Mesendoderm (in vitro differentiated cells): ENCODE measurements around the gene ATP7B.

Source experiments
- DNase-seq: peaks from one replicate; pipeline ENCODE4 v3.0.0; 2013
- H2AK5ac ChIP-seq: 2 replicates; pipeline ENCODE4 v1.6.1; 2013; ENCODE audit warnings: low read length, inconsistent platforms
- H2BK120ac ChIP-seq: 2 replicates; pipeline ENCODE4 v1.6.1; 2013; ENCODE audit warnings: low read depth, mild to moderate bottlenecking, low read length, moderate library complexity, mixed read lengths
- H2BK15ac ChIP-seq: replicated peaks from 2 replicates; pipeline ENCODE4 v1.6.1; 2013; ENCODE audit warnings: low read depth, mild to moderate bottlenecking, moderate library complexity
- H2BK5ac ChIP-seq: 2 replicates; pipeline ENCODE4 v1.6.1; 2013; ENCODE audit warnings: low read length, inconsistent platforms
- H3K18ac ChIP-seq: 2 replicates; pipeline ENCODE4 v1.6.1; 2013; ENCODE audit warnings: mild to moderate bottlenecking, low read length, mixed read lengths
- H3K23ac ChIP-seq: one replicate; pipeline ENCODE4 v1.6.1; 2013; ENCODE audit warnings: low read length
- H3K27ac ChIP-seq: 2 replicates; pipeline ENCODE4 v1.5.1; 2013; ENCODE audit warnings: low read depth, mild to moderate bottlenecking, inconsistent platforms, low read length, moderate library complexity
- H3K27me3 ChIP-seq: 2 replicates; pipeline ENCODE4 v1.6.1; 2013; ENCODE audit warnings: low read length, control low read depth, mild to moderate bottlenecking, inconsistent platforms; ENCODE audit not compliant: insufficient read depth, poor library complexity
- H3K36me3 ChIP-seq: 2 replicates; pipeline ENCODE4 v1.6.1; 2013; ENCODE audit warnings: low read length, inconsistent platforms; ENCODE audit not compliant: control insufficient read depth, insufficient read depth
- H3K4ac ChIP-seq: one replicate; pipeline ENCODE4 v1.6.1; 2013; ENCODE audit warnings: low read depth, mild to moderate bottlenecking, low read length, moderate library complexity
- H3K4me1 ChIP-seq: 2 replicates; pipeline ENCODE4 v1.6.1; 2013; ENCODE audit warnings: low read depth, low read length, inconsistent platforms; ENCODE audit not compliant: control insufficient read depth
- H3K4me2 ChIP-seq: 2 replicates; pipeline ENCODE4 v1.6.1; 2013; ENCODE audit warnings: low read length
- H3K4me3 ChIP-seq: 2 replicates; pipeline ENCODE4 v1.5.1; 2013; ENCODE audit warnings: mild to moderate bottlenecking, low read length
- H3K56ac ChIP-seq: one replicate; pipeline ENCODE4 v1.6.1; 2013; ENCODE audit warnings: low read length
- H3K79me1 ChIP-seq: 2 replicates; pipeline ENCODE4 v1.6.1; 2013; ENCODE audit warnings: low read length, inconsistent platforms
- H3K79me2 ChIP-seq: 2 replicates; pipeline ENCODE4 v1.6.1; 2013; ENCODE audit warnings: mild to moderate bottlenecking, low read length; ENCODE audit not compliant: control insufficient read depth, insufficient read depth
- H3K9ac ChIP-seq: 2 replicates; pipeline ENCODE4 v1.6.1; 2013; ENCODE audit warnings: low read length, inconsistent platforms
- H4K5ac ChIP-seq: one replicate; pipeline ENCODE4 v1.6.1; 2013; ENCODE audit warnings: low read length
- H4K8ac ChIP-seq: one replicate; pipeline ENCODE4 v1.6.1; 2013; ENCODE audit warnings: low read depth, mild to moderate bottlenecking, control low read depth, low read length, moderate library complexity
- WGBS: extraction: QIAGEN DNeasy Blood & Tissue Kit; methylation state at CpG from one replicate; pipeline ENCODE4 v1.1.7; 2013; ENCODE audit warnings: low lambda C conversion rate, missing lambda C conversion rate; ENCODE audit not compliant: insufficient coverage; ENCODE audit errors: extremely low coverage; 5-methylcytosine and 5-hydroxymethylcytosine counted together

ATP7B gene

GRCh38 chr13:51945149-51945548 is 66.1 kb downstream of the ATP7B start:
- no peak overlapping the region for H3K4me2 ChIP-seq
- no peak overlapping the region for H3K18ac ChIP-seq
- no CpG with 5 or more reads among the region's 12 CpGs for WGBS

GRCh38 chr13:51944428-51944827 is 66.8 kb downstream of the ATP7B start:
- H2BK15ac ChIP-seq, result no peak overlapping the region
- no peaks in the 10 kb centered on the region for H3K79me1 ChIP-seq
- H3K9ac ChIP-seq, result no peak overlapping the region
- no peak overlapping the region for H2AK5ac ChIP-seq
- no peak overlapping the region for H3K4me2 ChIP-seq
- H3K23ac ChIP-seq, result no peak overlapping the region
- H2BK5ac ChIP-seq, result no peak overlapping the region
- no peaks in the 10 kb centered on the region for H3K79me2 ChIP-seq
- no peaks in the 10 kb centered on the region for H3K36me3 ChIP-seq
- H3K27ac ChIP-seq, result no peak overlapping the region
- no peaks in the 10 kb centered on the region for H3K4me1 ChIP-seq
- no peak overlapping the region for H3K56ac ChIP-seq
- H4K8ac ChIP-seq, result no peak overlapping the region
- DNase-seq, result no peak
- H3K18ac ChIP-seq, result no peak overlapping the region
- H2BK120ac ChIP-seq, result no peak overlapping the region
- no peak overlapping the region for H3K4ac ChIP-seq
- no peak overlapping the region for H4K5ac ChIP-seq
- H3K27me3 ChIP-seq, result no peaks in the 10 kb centered on the region
- no CpG with 5 or more reads among the region's 4 CpGs for WGBS
- H3K4me3 ChIP-seq, result no peak overlapping the region

More at GRCh38 chr13:51945149-51945548, 66.1 kb downstream of the ATP7B start:
- Histone ChIP-seq H3K4ac (no peak overlapping the region), H3K56ac (no peak overlapping the region), H3K9ac (no peak overlapping the region), H3K36me3 (no peaks in the 10 kb centered on the region), H4K5ac (no peak overlapping the region), H4K8ac (no peak overlapping the region), H2AK5ac (no peak overlapping the region), H3K23ac (no peak overlapping the region), H2BK120ac (no peak overlapping the region), H3K27me3 (no peaks in the 10 kb centered on the region), H3K4me3 (no peak overlapping the region), H3K27ac (no peak overlapping the region), H3K79me1 (no peaks in the 10 kb centered on the region), H3K4me1 (no peaks in the 10 kb centered on the region), H2BK5ac (no peak overlapping the region), H3K79me2 (no peaks in the 10 kb centered on the region), H2BK15ac (no peak overlapping the region)
- no peak for DNase-seq

- Histone ChIP-seq H3K27ac (no peak overlapping the region), H2BK5ac (no peak overlapping the region), H3K79me2 (no peaks in the 10 kb centered on the region), H3K27me3 (no peaks in the 10 kb centered on the region), H3K9ac (no peak overlapping the region), H3K18ac (no peak overlapping the region), H4K5ac (no peak overlapping the region), H3K56ac (no peak overlapping the region), H2AK5ac (no peak overlapping the region), H2BK15ac (no peak overlapping the region), H3K79me1 (no peaks in the 10 kb centered on the region), H3K4me2 (no peak overlapping the region), H3K36me3 (no peaks in the 10 kb centered on the region), H3K4me3 (no peak overlapping the region), H2BK120ac (no peak overlapping the region), H3K23ac (no peak overlapping the region), H3K4me1 (no peaks in the 10 kb centered on the region), H4K8ac (no peak overlapping the region), H3K4ac (no peak overlapping the region)
- no peak for DNase-seq
- no CpG with 5 or more reads among the region's 8 CpGs for WGBS
Observed at GRCh38 chr13:51943721-51944120, 67.5 kb downstream of the ATP7B start.

GRCh38 chr13:51942189-51942588 is 69.1 kb downstream of the ATP7B start:
- Histone ChIP-seq H2AK5ac (no peak overlapping the region), H3K4me1 (no peaks in the 10 kb centered on the region), H2BK15ac (no peak overlapping the region), H3K4me3 (no peak overlapping the region), H3K56ac (no peak overlapping the region), H3K18ac (no peak overlapping the region), H3K9ac (no peak overlapping the region), H3K79me2 (no peaks in the 10 kb centered on the region), H3K4ac (no peak overlapping the region), H4K5ac (no peak overlapping the region), H2BK5ac (no peak overlapping the region), H2BK120ac (no peak overlapping the region), H3K27ac (no peak overlapping the region), H3K36me3 (no peaks in the 10 kb centered on the region), H3K23ac (no peak overlapping the region), H3K27me3 (no peaks in the 10 kb centered on the region), H4K8ac (no peak overlapping the region), H3K79me1 (no peaks in the 10 kb centered on the region), H3K4me2 (no peak overlapping the region)
- whole genome bisulfite sequencing, result no CpG with 5 or more reads among the region's 9 CpGs
- no peak for DNase-seq

- no peak overlapping the region for H3K18ac ChIP-seq
- H3K4ac ChIP-seq, result no peak overlapping the region
- H3K4me1 ChIP-seq, result no peaks in the 10 kb centered on the region
- no peak overlapping the region for H3K9ac ChIP-seq
- no peak overlapping the region for H3K4me3 ChIP-seq
- no peaks in the 10 kb centered on the region for H3K36me3 ChIP-seq
- no peak overlapping the region for H4K8ac ChIP-seq
- no peak overlapping the region for H3K23ac ChIP-seq
- WGBS, result no CpG with 5 or more reads among the region's 3 CpGs
- no peak overlapping the region for H2BK120ac ChIP-seq
- no peak overlapping the region for H3K56ac ChIP-seq
- no peak overlapping the region for H3K4me2 ChIP-seq
- H2BK15ac ChIP-seq, result no peak overlapping the region
- no peaks in the 10 kb centered on the region for H3K79me1 ChIP-seq
- H2BK5ac ChIP-seq, result no peak overlapping the region
- no peak for DNase-seq
- H3K27ac ChIP-seq, result no peak overlapping the region
- no peaks in the 10 kb centered on the region for H3K79me2 ChIP-seq
- H3K27me3 ChIP-seq, result no peaks in the 10 kb centered on the region
- H2AK5ac ChIP-seq, result no peak overlapping the region
- no peak overlapping the region for H4K5ac ChIP-seq
Observed at GRCh38 chr13:51938454-51938853, 72.8 kb downstream of the ATP7B start.
